Endothelial cell of umbilical vein (primary cell): ENCODE results near the gene FAM76B.

Experiments
- EZH2 ChIP-seq: IDR thresholded peaks from 2 replicates; pipeline ENCODE4 v1.6.1; 2012; ENCODE audit warnings: borderline replicate concordance, low read depth, mild to moderate bottlenecking, moderate library complexity, low read length, inconsistent platforms; ENCODE audit not compliant: severe bottlenecking
- FOS ChIP-seq: IDR thresholded peaks from 2 replicates; pipeline ENCODE4 v1.6.1; 2011; ENCODE audit warnings: mild to moderate bottlenecking, low read length, moderate library complexity, borderline replicate concordance; ENCODE audit not compliant: insufficient read depth
- JUN ChIP-seq: IDR thresholded peaks from 2 replicates; pipeline ENCODE4 v1.6.1; 2011; ENCODE audit warnings: borderline replicate concordance, low read depth; ENCODE audit not compliant: insufficient read length, insufficient read depth
- MYC ChIP-seq: IDR thresholded peaks from one replicate; pipeline ENCODE4 v1.6.1; 2011; ENCODE audit warnings: mild to moderate bottlenecking, low read depth, low read length
- POLR2A ChIP-seq: IDR thresholded peaks from 2 replicates; pipeline ENCODE4 v1.6.1; 2012; ENCODE audit warnings: low read depth, mild to moderate bottlenecking, control low read depth, low read length
- POLR2AphosphoS5 ChIP-seq: IDR thresholded peaks from 2 replicates; pipeline ENCODE4 v1.6.1; 2012; ENCODE audit warnings: low read depth, mild to moderate bottlenecking, control low read depth, low read length, moderate library complexity; ENCODE audit not compliant: insufficient read depth
- TF ChIP-seq, protein P1 (sequence below), 2 donors: IDR thresholded peaks; 1 replicate in 1 of 2; 2 replicates in 1 of 2; pipeline ENCODE4 v1.5.1; 2011; ENCODE audit warnings: low read length in 2 of 2, mild to moderate bottlenecking in 2 of 2, moderate library complexity in 2 of 2, control low read depth in 1 of 2, inconsistent platforms in 1 of 2, low read depth in 1 of 2; ENCODE audit not compliant: insufficient read depth in 1 of 2; ENCODE audit errors: extremely low read depth in 1 of 2

DNA sequence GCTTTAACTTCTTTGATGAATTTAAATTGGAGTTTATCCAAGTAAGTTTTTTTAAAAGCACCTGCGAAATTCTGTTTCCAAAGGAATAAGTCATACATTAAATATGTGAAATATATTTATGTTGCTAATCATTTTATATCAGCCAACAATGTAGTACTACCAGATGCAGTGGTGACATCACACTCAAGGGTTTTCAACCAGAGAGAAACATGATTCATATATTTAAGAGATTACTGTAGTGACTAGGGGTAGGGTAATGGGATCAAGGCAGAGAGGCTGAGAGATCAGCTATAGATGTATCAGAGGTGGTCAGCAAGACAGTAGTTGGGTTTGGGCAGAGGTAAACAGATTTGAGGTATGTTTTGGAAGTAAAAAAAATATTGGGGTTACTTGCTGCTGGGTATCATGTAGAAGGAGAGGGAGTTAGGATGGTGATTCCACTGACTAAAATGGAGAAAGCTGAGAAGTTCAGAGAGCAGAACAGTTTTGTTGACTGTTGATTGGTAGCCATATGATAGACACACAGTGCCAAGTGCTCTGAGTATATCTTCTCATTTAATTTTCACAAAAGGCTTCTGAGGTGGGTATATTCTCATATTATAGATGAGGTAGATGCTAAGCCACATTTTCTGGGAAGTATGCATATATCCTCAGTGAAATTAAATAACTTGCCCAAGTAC is 40.1 kb upstream of the FAM76B start:
- TF ChIP-seq POLR2A (no peak), EZH2 (no peak), POLR2AphosphoS5 (no peak), FOS (no peak), MYC (no peak), JUN (no peak)
- TF ChIP-seq, protein P1, sequence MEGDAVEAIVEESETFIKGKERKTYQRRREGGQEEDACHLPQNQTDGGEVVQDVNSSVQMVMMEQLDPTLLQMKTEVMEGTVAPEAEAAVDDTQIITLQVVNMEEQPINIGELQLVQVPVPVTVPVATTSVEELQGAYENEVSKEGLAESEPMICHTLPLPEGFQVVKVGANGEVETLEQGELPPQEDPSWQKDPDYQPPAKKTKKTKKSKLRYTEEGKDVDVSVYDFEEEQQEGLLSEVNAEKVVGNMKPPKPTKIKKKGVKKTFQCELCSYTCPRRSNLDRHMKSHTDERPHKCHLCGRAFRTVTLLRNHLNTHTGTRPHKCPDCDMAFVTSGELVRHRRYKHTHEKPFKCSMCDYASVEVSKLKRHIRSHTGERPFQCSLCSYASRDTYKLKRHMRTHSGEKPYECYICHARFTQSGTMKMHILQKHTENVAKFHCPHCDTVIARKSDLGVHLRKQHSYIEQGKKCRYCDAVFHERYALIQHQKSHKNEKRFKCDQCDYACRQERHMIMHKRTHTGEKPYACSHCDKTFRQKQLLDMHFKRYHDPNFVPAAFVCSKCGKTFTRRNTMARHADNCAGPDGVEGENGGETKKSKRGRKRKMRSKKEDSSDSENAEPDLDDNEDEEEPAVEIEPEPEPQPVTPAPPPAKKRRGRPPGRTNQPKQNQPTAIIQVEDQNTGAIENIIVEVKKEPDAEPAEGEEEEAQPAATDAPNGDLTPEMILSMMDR (IDR thresholded peaks at IDR 0.05; ENCODE audit: extremely low read depth in 1 of 2, insufficient read depth in 1 of 2, low read depth in 1 of 2, low read length in 2 of 2), result no peak
